Tibial artery (tissue), 4 donors: Measurements from ENCODE around the gene ERGIC1.
A peak's percentile ranks its signal among the peaks of the same experiment; 100 is the strongest.

Source experiments
- DNase-seq, 2 donors: peaks; one replicate each; pipeline ENCODE4 v3.0.0-alpha.2; 2019
- H3K27ac ChIP-seq, 2 donors: fragments of 200-600 bp; sonication (generic) in 1 of 2; 1 replicate in 1 of 2; 2 replicates in 1 of 2; pipeline ENCODE4 v1.5.1; 2018 to 2019; ENCODE audit warnings: mild to moderate bottlenecking in 1 of 2
- H3K27me3 ChIP-seq, 2 donors: fragments of 200-600 bp; sonication (generic) in 1 of 2; one replicate each; pipeline versions ENCODE4 v1.5.1 to v1.6.0; 2016 to 2019
- H3K36me3 ChIP-seq, 3 donors: fragments of 200-600 bp; sonication (generic) in 2 of 3; one replicate each; pipeline ENCODE4 v1.5.1; 2016 to 2019; ENCODE audit warnings: mild to moderate bottlenecking in 2 of 3
- H3K4me1 ChIP-seq, 4 donors: fragments of 200-600 bp; sonication (generic) in 2 of 4; 1 replicate in 3 of 4; 2 replicates in 1 of 4; pipeline ENCODE4 v1.5.1; 2016 to 2019
- H3K4me3 ChIP-seq, 2 donors: fragments of 200-600 bp; sonication (generic) in 1 of 2; 1 replicate in 1 of 2; 2 replicates in 1 of 2; pipeline ENCODE4 v1.5.1; 2018 to 2019; ENCODE audit warnings: mild to moderate bottlenecking in 2 of 2
- H3K9me3 ChIP-seq, 3 donors: fragments of 200-600 bp; sonication (generic) in 1 of 3; one replicate each; pipeline ENCODE4 v1.5.1; 2016 to 2019
- CTCF ChIP-seq, 2 experiments: fragments of 200-600 bp in 1 of 2; fragments of 450-650 bp in 1 of 2; IDR thresholded peaks; one replicate each; pipeline ENCODE4 v1.5.1; 2017 to 2019; ENCODE audit warnings: antibody characterized with exemption in 2 of 2, mild to moderate bottlenecking in 1 of 2, moderate library complexity in 1 of 2
- intact Hi-C: fragments of 100-400 bp; cut with DNase I; formaldehyde crosslinking; loops from one replicate; pipeline ENCODE4 v1.15.0; 2023; ENCODE audit warnings: low total_unique reads

ERGIC1 gene

GRCh38 chr5:172939071-172939470 lies 105.0 kb downstream of the ERGIC1 start:
- Histone ChIP-seq H3K9me3 (no peaks in the 10 kb centered on the region), H3K4me1 (no peaks in the 10 kb centered on the region), H3K36me3 (peaks cover 54 to 96% (median 81%) of the 10 kb centered on the region in 3 donors), H3K27ac (no peak overlapping the region), H3K27me3 (no peaks in the 10 kb centered on the region), H3K4me3 (no peak overlapping the region)
- intact Hi-C loops = loop anchor here (10.0 kb wide), 1 partner anchor 464 kb away; no protein-coding TSS in a partner anchor
- TF ChIP-seq CTCF (IDR thresholded peaks at IDR 0.05) = peak in 1 of 2 experiments; percentile 5
- DNase-seq = no peak

DNA sequence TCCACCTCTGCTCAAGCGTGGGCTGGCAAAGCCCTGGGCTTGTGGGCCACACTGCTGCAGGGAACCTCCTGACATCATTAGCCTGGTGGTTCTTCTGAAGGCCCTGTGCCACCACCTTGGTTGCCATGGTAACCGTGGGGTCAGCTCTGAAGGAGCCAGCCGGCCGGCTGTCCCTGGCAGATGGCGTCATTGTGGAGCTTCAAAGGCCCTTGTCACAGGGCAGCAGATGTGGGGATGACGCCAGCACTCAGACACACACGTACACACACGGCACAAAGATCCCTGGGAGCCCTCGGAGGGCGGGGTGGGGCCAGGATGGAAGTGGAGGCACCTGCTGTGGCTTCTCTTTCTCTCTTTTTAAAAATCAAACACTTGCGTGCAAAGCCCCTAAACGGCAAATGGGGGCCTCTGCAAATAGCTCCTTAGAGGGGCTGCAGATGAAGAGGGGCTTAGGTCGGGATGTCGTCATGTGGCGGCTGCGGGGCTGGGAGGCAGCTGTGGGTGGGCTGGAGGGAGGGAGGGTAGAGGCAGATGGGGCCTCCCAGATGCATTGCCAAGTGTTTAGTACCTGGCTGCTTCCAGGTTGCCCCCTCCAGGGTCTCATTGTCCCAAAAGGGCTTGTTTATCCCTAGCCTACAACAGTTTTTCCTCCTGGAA lies 105.7 kb downstream of the ERGIC1 start:
- intact Hi-C loops = loop anchor here (10.0 kb wide), 1 partner anchor 465 kb away; no protein-coding TSS in a partner anchor
- peaks cover 51 to 96% (median 80%) of the 10 kb centered on the region in 3 donors for H3K36me3 ChIP-seq

DNA sequence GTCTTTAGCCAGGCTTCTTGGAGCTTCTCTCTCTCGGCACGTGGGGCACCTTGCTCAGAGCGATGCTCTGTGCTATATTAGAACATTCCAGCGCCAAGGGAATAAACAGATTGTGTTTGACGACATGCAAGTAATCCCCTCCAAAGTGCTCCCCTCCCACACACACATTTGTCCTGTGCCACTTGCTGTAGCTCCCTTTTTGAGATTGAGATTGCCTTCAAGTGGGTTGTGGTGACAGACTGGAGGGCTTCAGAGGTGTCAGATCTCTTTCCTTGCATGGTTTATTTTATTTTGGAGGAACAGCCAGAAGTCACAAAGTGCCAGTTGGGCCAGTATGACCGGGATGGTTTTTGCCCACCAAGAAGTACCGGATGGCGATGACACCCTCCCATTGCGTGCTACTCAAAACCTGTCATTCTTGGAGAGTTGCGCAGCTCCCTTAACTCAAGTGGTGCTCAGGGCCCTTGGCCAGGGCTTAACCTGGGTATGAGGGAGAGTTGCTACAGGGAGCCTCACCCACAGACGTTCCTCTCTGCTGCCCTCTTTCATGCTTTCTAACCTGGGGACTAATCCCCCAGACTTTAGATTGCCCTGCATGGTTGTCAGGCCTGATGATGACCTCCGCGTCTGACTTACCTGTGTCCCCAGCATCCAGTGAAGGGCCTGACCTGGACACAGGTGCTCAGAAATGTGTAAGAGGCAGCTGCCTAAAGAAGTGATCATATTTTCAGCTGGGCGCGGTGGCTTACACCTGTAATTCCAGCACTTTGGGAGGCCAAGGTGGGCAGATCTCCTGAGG lies 106.4 kb downstream of the ERGIC1 start:
- H3K27me3 ChIP-seq = no peaks in the 10 kb centered on the region
- TF ChIP-seq CTCF (IDR thresholded peaks at IDR 0.05) = no peak
- no peak for DNase-seq
- H3K4me3 ChIP-seq = no peak overlapping the region
- no peaks in the 10 kb centered on the region for H3K9me3 ChIP-seq
- H3K36me3 ChIP-seq = peaks cover 45 to 96% (median 80%) of the 10 kb centered on the region in 3 donors
- H3K4me1 ChIP-seq = no peaks in the 10 kb centered on the region
- H3K27ac ChIP-seq = no peak overlapping the region
- intact Hi-C loops = no loop called here

More for the DNA sequence above, 105.7 kb downstream of the ERGIC1 start:
- H3K27me3 ChIP-seq = no peaks in the 10 kb centered on the region
- H3K27ac ChIP-seq = no peak overlapping the region
- TF ChIP-seq CTCF (IDR thresholded peaks at IDR 0.05) = no peak
- no peak for DNase-seq
- H3K9me3 ChIP-seq = no peaks in the 10 kb centered on the region
- H3K4me3 ChIP-seq = no peak overlapping the region
- H3K4me1 ChIP-seq = no peaks in the 10 kb centered on the region

GRCh38 chr5:172941067-172941516 lies 107.0 kb downstream of the ERGIC1 start:
- no peak overlapping the region for H3K27ac ChIP-seq
- intact Hi-C loops = no loop called here
- DNase-seq = no peak

DNA sequence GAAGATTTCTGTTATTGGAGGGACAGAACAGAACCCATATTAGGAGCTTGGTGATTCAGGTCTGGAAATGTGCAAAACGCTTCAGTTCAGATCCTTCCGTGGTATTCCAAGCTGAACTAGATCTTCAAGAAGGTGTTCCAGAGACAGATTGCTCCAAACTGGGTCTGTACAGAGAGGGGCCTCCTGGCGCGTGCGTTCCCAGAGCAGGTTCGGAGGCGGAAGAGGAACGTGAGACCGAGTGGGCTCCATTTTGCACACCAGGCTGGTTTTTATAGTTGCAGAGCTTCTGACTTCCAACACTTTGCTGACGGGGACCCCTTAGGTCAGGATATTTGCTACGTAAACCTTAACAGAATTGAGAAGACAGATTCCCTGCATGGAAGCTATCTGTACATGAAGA lies 108.5 kb downstream of the ERGIC1 start:
- no peak for DNase-seq
- intact Hi-C loops = no loop called here
- Histone ChIP-seq H3K27ac (no peak overlapping the region), H3K9me3 (no peaks in the 10 kb centered on the region), H3K4me3 (no peak overlapping the region), H3K4me1 (no peaks in the 10 kb centered on the region), H3K27me3 (no peaks in the 10 kb centered on the region), H3K36me3 (peaks cover 35 to 92% (median 85%) of the 10 kb centered on the region in 3 donors)
- TF ChIP-seq CTCF (IDR thresholded peaks at IDR 0.05) = no peak

More at GRCh38 chr5:172941067-172941516, 107.0 kb downstream of the ERGIC1 start:
- Histone ChIP-seq H3K4me1 (no peaks in the 10 kb centered on the region), H3K36me3 (peaks cover 39 to 96% (median 80%) of the 10 kb centered on the region in 3 donors), H3K27me3 (no peaks in the 10 kb centered on the region), H3K9me3 (no peaks in the 10 kb centered on the region), H3K4me3 (no peak overlapping the region)
- TF ChIP-seq CTCF (IDR thresholded peaks at IDR 0.05) = no peak
